Stimulated activated CD4-positive, alpha-beta T cell treated with anti-CD3 and anti-CD28 coated beads, Interleukin-4, amount 100 ng/mL, for 24 hours (primary cell): ENCODE data around the gene TMEM132A.

Source experiments
- DNase-seq: peaks from one replicate; pipeline ENCODE4 v3.0.0-alpha.2; 2020

TMEM132A gene, protein sequence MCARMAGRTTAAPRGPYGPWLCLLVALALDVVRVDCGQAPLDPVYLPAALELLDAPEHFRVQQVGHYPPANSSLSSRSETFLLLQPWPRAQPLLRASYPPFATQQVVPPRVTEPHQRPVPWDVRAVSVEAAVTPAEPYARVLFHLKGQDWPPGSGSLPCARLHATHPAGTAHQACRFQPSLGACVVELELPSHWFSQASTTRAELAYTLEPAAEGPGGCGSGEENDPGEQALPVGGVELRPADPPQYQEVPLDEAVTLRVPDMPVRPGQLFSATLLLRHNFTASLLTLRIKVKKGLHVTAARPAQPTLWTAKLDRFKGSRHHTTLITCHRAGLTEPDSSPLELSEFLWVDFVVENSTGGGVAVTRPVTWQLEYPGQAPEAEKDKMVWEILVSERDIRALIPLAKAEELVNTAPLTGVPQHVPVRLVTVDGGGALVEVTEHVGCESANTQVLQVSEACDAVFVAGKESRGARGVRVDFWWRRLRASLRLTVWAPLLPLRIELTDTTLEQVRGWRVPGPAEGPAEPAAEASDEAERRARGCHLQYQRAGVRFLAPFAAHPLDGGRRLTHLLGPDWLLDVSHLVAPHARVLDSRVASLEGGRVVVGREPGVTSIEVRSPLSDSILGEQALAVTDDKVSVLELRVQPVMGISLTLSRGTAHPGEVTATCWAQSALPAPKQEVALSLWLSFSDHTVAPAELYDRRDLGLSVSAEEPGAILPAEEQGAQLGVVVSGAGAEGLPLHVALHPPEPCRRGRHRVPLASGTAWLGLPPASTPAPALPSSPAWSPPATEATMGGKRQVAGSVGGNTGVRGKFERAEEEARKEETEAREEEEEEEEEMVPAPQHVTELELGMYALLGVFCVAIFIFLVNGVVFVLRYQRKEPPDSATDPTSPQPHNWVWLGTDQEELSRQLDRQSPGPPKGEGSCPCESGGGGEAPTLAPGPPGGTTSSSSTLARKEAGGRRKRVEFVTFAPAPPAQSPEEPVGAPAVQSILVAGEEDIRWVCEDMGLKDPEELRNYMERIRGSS

DNA sequence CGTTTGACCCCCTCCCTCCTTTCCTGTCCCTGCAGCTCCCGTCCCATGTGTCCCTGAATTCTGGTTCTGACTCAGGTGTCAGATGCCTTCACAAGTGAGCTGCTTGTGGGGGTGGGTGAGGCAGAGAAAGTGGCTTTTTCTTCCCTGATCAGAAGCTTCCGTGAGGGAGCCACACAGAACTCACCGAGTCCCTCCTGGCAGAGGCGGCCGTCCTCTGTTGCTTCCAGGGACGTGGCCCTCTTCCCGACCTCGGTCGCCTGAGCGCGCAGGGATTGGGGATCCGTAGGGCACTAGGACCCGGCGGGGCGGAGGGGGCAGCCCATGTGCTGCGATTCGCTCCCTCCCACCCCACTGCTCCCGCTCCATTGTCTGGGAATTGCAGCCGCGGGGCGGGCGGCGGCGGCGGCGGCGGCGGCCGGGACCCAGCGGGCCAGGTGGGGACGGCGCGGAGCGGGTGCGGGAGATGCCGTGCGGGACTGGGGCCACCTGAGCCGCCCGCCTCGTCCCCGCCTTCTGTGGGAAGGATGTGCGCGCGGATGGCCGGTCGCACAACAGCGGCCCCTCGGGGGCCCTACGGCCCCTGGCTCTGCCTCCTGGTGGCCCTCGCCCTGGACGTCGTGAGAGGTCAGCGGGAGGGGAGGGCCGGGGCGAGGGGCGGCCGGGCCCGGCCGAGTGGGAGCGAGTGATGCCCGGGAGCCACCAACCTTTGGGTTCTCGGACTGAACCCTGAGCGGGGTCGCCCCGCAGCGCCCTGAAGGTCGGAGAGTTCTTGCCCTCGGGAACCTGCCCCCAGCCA is at the start of gene TMEM132A:
TSS of gene TMEM132A (plus strand) at position 351 of the 796 bp plus-strand sequence. CDS start at position 525, 174 bp downstream.
- peak; percentile 6 for DNase-seq

DNA sequence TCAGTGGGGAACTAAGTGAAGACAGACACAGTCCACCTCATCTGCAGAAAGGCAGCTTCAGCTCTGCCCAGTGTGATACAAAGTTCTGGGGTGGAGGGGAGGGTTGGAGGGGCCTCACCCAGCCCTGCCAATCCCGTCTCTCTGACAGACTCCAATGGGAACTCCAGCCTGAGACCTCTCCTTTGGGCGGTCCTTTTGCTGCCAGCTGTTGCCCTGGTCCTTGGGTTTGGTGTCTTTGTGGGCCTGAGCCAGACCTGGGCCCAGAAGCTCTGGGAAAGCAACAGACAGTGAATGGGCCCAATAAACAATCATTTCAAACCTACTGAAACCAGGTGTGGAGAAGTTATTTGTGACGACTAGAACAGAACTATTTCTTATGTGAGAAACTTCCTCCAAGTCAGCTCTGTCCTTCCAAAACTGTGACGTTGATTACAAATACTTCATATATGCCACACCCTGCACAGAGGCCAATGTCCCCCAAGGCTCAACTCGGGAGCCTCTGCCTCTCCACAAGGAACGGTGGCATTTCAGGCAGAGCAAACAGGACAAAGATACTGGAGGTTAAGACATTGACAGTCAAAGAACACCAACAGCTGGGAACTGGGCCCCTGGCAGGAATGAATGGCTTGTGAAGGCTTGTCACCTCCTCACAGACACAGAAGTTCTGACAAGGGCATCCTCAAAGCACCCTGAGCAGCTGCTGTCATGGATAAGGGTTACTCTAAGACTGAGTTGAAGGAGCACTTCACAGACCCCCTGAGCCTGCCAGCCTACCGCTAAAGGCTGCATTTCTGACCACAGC is 48.7 kb upstream of the TMEM132A start:
- DNase-seq, result no peak

DNA sequence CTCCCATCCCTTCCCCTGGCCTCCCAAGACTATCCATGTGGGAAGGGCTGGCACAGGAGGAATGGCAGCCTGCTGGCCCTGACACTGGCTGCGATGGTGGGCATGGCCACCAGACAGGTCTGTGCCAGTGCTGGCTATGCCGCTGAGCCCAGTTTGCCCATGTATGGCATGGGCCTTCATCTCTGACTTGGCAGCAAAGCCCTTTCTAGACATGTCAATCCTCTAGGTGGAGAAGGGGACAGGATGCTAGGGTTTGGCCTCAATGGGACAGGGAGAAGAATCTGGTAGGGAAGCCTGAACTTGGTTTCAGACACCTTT is 48.1 kb upstream of the TMEM132A start:
- no peak for DNase-seq

DNA sequence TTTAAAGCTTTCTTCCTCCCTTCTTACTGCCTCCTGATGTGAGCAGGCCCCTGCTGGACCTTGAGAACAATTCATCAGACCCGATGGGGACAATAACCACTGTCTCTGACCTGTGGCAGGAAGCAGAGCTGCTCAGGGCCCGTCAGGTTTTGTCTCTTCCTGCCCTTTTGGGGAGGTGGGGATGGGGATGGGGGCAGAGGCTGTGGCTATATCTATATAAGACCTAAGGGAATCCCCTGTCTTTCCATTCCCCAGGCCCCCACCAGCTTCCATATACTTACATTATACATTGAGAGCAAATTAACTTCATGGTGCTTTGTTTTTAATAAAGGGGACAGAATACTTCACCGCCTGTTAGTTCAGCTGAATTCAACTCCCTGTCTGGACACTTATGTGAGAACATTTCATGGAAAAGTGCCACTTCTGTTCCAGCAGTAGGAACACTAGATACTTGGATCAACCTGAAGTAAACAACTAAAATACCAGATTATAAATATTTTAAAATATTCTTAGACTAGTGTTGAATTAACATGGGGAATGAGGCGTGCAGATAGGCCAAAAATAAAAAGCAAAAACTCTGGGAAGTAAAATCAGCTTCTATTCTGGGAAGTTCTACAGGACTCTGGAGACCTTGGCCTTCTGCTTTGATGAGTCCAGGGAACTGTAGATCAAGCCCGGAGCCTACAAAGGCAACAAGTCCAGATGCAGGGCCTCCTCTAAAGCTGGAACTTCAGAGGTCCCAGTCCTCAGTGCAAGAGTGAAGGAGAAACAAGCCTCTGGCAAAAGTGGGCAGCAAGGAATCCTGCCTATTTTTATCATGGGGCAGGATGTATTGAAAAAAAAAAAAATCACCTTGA is 45.8 kb upstream of the TMEM132A start:
- no peak for DNase-seq

DNA sequence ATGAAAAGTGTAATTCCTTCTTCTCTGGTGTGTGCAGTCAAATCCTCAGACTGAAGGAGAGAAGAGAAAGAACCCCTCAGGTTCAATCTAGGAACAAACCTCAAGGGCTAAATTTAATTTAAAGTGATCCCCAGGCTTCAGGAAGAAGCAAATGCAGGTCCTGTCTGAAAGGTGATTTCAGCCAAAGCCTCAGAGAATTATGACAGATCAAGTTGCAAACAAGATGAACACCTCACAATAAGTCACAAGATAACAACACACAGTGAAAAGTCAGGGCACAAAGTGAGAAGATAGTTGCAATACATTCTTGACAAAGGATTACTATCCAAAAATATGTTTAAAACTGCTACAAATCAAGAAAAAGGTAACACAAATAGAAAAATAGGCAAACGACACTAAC is 45.2 kb upstream of the TMEM132A start:
- DNase-seq, result no peak

DNA sequence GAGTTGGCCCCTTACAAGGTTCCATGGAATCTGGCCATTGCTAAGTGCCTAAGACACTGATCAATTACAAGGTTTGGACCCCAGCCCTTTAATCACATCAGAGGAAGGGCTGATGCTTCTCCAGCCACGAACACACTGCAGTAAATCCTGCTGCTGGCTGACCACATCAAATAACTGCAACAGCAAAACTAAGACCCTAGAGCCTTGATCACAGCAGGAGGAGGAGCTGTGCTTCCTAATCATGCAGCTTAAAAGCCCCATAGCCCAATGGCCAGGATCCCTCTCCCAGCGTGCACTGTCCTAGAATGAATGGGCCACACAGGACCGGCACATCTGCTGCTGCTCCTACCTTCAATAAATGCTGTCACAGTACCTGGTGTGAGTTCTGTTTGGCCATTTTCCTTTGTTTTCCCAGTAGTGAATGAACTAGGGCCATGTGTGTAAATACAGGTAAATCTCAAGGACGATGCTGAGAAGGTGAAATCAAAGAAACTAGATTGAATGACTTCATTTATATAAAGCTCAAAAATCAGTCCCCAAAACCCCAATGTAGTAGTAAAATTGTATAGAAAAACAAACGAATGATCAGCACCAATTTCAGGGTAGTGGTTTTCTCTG is 44.2 kb upstream of the TMEM132A start:
- no peak for DNase-seq

DNA sequence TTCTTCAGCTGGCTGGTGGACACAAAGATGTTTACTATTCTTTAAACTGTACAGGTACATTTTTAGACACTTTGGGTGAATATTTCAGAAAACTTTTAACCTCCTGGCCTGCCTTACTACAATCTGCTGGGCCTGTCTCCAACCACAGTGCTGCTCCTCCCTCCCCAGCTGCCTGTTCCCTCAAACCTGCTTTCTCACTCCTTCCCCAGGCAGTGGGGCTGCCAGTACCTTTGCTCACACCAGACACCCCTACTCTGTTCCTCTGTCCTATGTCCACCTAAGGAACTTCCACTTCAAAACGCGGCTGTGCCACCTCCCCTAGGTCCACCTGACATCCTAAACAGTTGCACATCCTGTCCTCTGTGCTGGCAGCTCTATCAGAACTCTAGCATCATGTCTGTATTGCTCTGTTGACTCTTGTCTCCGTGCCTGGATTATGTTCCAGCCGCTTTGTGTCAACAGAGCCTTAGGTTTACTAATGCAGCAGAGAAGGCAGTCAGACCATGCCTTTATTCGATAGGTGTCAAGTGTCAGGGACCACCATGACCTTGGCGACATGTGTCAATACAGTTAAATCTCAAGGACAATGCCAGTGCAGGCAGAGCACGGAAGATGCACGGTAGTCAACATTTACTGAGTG is 43.5 kb upstream of the TMEM132A start:
- no peak for DNase-seq

DNA sequence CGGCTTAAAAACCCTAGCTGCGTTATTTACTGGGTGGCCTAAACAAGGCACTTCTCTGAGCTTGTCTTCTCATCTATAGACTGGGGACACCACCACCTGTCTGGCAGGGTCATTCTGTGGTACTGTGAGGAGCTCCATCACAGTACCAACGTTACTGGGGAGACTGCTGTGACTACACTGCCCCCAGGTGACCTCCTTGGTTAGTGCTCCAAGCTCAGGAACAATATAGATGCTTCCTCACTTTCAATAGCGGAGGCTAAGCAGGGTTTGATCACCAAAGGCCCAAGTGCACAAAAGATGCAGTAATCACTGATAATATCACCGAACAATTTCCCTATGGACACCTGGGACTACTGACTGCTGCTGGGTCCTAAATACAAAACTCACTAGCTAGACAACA is 36.7 kb upstream of the TMEM132A start:
- no peak for DNase-seq

DNA sequence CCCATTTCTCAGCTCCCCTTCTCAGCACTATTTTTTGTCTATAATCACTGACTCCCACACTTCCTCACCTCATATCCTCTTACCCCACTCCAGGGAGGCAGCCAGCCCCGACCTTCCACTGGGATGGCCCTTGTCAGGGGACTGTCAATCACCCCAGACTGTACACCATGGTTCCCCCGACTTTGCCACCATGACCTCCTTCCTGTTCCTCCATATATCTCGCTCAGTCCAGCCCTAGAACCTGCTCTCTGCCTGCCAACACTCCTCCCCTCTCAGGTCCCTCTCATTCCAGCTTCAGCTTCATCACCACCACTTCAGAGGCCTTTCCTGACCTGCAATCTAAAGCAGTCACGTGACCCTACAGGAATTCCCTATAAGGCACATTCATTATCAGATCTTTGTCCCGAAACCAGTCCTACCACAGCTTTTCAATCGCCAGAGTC is 34.4 kb upstream of the TMEM132A start:
- DNase-seq, result no peak

DNA sequence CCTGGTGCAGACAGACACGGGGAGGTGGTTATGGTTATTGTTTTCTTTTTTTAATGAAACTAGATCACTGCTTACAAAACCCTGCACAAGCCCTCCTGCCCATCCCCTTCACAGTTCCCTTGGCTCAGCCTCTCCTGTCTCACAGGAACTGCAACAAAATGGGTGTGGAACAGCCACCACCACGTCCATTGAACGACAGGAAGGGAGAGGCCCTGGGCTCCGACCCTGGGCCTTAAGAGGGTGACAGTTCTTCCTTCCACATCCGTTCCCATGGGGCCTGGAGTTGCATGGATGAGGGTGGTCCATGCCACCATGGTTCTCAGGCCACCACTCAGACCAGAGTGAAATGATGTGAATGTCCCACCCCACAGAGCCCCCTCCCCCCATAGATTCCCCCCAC is 33.6 kb upstream of the TMEM132A start:
- DNase-seq, result no peak

DNA sequence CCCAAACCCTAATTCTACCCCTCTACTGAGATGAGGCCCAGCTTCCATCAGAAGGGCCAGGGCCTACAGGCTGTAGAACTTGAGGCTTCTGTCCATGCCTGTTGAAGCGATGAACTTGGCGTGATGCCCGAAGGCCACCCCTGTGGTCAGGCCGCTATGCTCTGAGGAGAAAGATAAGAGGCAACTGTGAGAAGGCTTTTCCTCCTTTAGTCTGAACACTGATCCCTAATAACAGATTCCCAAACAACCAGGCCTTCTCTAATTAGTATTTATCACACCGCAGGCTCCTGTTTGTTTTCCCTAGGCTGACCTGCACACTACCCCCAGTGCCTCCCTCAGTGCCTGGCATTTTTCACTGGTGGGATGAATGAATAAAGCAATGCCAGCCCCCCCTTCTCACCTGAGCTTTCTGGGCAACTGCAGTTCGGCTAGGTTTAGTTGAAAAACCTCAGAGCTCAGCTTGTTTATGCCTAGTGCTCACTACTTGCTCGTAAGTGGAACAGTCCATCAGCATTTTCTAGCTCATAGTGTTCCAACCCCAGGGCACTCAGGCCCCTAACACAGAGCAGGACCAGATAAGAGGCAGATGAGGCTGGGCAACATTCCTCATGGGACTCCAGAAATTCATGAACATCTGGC is 33.0 kb upstream of the TMEM132A start:
- DNase-seq, result no peak

DNA sequence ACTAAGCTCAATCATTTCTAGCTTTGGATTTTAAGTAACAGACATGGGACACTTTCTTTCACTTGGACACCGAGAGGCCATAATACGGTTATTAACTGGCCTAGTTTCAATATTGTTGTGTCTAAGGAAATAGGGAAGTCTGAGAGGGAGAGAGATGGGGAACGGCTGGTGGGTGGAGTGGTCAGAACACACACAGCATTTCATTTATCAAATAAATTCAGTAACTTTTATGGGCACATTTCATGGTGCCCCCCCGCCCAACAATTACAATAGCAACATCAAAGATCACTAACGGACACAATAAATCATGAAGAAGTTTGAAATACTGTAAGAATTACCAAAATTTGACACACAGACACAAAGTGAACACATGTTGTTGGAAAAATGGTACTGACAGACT is 28.6 kb upstream of the TMEM132A start:
- DNase-seq, result no peak

DNA sequence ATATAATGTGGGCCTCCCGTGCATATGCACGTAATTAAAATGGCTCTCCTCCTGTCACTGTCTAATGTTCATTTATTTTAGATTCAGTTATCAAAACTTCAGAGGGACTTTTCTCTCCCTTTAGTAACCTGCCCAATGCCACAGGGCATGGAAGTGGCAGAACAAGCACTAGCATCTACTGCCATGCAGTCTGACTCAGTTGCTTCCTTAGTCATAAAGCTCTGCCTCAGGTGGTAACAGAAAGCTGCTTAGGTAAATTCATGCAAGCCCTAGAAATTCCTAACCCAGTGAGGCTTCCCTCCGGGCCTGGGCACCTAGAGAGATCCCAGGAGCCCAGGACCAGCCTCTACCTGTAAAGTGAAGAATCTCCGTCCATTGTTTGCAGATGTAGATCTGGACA is 26.8 kb upstream of the TMEM132A start:
- no peak for DNase-seq

DNA sequence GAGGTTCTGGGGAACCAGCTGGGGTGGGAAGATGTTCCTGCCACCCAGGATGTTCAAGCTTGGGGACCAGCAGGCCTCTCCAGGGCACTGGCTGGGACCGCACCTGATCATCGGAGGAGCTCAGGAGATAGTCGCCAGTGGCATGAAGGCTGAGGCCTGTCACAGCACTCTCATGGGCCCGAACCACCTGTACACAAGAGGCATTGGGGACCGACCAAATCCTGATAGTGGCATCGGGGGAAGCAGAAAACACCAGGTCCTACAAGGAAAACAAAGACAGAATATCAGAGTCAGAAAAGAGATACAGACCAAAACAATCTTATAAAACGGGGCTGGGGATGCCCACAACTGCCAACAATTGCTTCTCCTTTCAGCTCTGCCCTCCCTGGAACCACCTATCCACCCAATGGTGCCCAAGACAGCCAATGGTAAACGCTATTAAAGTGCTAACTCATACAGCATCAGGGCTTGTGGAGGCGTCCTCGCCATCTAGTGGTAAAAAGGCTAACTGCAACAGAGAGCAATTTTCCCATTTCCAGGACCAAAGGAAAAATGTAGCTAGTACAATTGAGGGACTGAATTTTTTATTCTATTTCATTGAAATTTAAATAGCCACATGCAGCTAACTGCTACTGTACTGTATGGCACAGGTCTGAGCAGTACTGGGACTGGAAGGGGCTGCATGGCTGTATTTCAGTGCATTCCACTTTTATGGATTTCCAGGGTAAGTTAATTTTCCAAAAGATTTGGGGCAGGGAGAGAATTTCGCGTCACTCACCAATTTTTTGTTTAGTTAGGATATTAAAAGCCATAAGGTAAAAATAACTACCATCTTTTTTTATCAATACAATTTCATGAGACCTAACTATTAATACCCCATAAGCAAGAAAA is 25.0 kb upstream of the TMEM132A start:
- DNase-seq, result peak; percentile 45

DNA sequence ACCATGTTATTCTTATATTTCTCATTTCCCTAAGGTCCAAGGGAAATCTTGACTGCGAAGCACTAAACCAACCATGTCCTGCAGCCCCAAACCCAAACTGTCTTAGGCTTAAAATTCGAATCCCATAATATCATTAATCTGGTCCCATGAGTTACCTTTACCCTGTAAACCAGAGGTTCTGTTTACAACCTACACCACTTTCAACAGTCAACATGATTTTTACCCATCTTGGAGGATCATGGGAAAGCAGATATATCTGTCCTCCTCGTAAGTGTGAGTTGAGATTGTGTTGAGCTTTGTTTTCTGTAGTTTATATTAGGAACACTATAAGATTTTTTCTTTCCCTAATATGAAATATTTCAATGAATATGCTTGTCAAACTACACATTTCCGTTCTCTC is 24.3 kb upstream of the TMEM132A start:
- DNase-seq, result no peak

DNA sequence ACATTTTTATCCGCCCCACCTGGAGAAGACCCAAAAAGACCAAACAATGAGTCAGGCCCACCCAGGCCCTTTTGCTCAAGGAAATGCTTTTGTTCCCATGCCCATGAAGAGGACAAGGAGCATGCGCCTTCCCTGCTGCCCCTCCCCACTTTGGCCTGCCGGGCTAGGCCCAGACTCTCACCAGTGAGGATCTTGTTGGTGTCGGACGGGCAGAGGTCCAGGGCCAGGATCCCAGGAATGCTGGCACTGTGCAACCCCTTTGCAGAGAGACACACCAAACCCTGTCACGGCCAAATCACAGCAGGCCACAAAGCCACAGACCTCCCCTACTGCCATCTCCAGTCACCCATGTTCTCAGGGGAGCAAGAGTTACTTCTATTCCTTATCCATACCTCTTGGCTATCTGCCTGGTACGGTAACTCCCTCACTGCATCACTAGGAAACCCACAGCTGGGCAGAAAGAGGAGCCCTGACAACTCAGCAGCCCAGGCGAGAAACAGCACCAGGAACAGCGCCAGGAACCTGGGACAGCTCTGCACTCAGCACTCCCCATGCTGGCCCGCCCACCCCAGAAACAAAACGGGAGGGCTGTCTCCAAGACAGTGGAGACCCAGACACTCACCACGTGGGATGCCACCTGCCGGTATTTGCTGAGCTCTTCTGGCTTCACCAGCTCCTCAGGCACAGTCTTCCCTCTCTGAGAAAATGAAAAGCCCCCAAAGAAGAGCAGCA is 23.4 kb upstream of the TMEM132A start:
- no peak for DNase-seq

DNA sequence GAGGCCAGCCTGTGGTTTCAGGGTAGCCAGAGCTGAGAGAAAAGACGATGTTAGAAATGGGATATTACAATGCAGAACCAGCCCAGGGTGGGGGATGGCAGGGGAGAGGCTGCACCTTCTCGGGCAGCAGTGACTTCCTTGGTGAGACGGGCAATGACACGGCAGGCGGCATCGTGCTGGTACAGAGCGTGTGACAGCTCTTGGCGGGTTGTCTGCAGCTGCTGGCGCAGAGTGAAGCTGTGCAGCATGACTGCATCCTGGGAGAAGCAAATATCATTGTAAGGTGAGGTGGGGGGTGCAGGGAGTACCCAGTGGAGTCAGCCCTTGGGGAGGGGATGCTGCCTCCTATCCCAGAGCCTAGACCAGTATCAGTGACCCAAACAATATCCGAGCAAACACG is 21.6 kb upstream of the TMEM132A start:
- no peak for DNase-seq

DNA sequence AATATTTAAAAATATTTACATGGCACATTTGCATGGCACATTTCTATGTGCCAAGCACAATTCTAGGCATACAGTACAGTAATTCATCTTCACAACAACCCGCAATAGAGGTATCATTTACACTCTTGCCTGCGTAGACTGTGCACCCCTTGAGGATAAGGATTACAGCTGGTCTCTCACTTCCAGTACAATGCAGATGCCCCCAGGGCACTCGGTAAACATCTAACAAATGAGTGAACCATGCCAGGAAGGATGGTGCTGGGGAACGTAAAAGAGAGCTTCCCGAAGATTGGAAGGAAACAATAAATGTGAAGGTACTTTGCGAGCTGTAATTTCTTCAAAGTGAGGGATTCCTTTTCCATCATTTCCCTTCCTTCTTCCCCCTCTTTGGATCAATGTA is 19.2 kb upstream of the TMEM132A start:
- no peak for DNase-seq
